H1 (cell line): ENCODE results near the gene ZDHHC11. TPM values are rescaled to one million over a fixed set of nuclear protein-coding genes. Genes with fewer than 3 reads are reported as not detected.

Experiments
- CTCF ChIA-PET: fragments of 300-600 bp; sonication (Branson Sonifier 250); formaldehyde crosslinking; loops from one replicate; lab custom pipeline; 2021; ENCODE audit not compliant: partially characterized antibody; lab: Charles Lee
- POLR2A ChIA-PET: fragments of 300-600 bp; sonication (Branson Sonifier 250); formaldehyde crosslinking; loops from one replicate; lab custom pipeline; 2021; ENCODE audit warnings: inconsistent platforms; ENCODE audit not compliant: partially characterized antibody; lab: Charles Lee
- DNase-seq, 2 experiments: peaks; one replicate each; pipeline versions ENCODE4 v3.0.0 to v3.0.0-alpha.2; 2010 to 2022; ENCODE audit warnings: low spot score in 2 of 2, low read depth in 1 of 2, mixed read lengths in 1 of 2
- FAIRE-seq: peaks from 2 replicates; lab custom pipeline; 2011; peaks lifted over from hg19 to GRCh38; lab: Jason Lieb, UNC
- H2AFZ ChIP-seq: 2 replicates; pipeline ENCODE4 v1.8.1; 2012; ENCODE audit warnings: low read length, inconsistent platforms
- H2AK5ac ChIP-seq: 2 replicates; pipeline ENCODE4 v1.6.1; 2013; ENCODE audit warnings: low read depth, low read length
- H2BK120ac ChIP-seq: replicated peaks from 2 replicates; pipeline ENCODE3; 2013; ENCODE audit warnings: low read depth, low read length, inconsistent platforms
- H2BK12ac ChIP-seq: 2 replicates; pipeline ENCODE4 v1.6.1; 2013; ENCODE audit warnings: low read depth, low read length
- H2BK15ac ChIP-seq: 2 replicates; pipeline ENCODE4 v1.6.1; 2013; ENCODE audit warnings: low read length
- H2BK20ac ChIP-seq: 2 replicates; pipeline ENCODE4 v1.6.1; 2013; ENCODE audit warnings: low read length
- H2BK5ac ChIP-seq: 2 replicates; pipeline ENCODE4 v1.6.1; 2013; ENCODE audit warnings: low read depth, low read length
- H3K14ac ChIP-seq: 2 replicates; pipeline ENCODE4 v1.6.1; 2013; ENCODE audit warnings: inconsistent platforms; ENCODE audit not compliant: insufficient read length
- H3K18ac ChIP-seq: 2 replicates; pipeline ENCODE4 v1.6.1; 2013; ENCODE audit warnings: low read length; ENCODE audit errors: extremely low read depth
- H3K23ac ChIP-seq: 2 replicates; pipeline ENCODE4 v1.6.1; 2013; ENCODE audit warnings: inconsistent platforms; ENCODE audit not compliant: insufficient read length
- H3K23me2 ChIP-seq: 2 replicates; pipeline ENCODE4 v1.6.1; 2013; ENCODE audit warnings: low read depth, low read length
- H3K27ac ChIP-seq: 2 replicates; pipeline ENCODE4 v1.6.1; 2011; ENCODE audit warnings: low read depth, low read length, inconsistent platforms
- H3K27me3 ChIP-seq, 4 experiments: replicated peaks in 1 of 4; 1 replicate in 1 of 4; 2 replicates in 3 of 4; pipeline versions ENCODE4 v1.6.1 to v1.8.1; 2011 to 2013; ENCODE audit warnings: low read length in 3 of 4, mild to moderate bottlenecking in 3 of 4, inconsistent platforms in 2 of 4, mixed read lengths in 2 of 4, moderate library complexity in 1 of 4; ENCODE audit not compliant: control insufficient read depth in 3 of 4, insufficient read depth in 3 of 4; ENCODE audit errors: extremely low read depth in 1 of 4
- H3K36me3 ChIP-seq, 4 experiments: 2 replicates each; pipeline versions ENCODE4 v1.6.1 to v1.8.1; 2011 to 2013; ENCODE audit warnings: mild to moderate bottlenecking in 4 of 4, low read length in 3 of 4, moderate library complexity in 2 of 4, control low read depth in 1 of 4, inconsistent platforms in 1 of 4; ENCODE audit not compliant: insufficient read depth in 4 of 4, control insufficient read depth in 2 of 4
- H3K4ac ChIP-seq: replicated peaks from 2 replicates; pipeline ENCODE3; 2013; ENCODE audit warnings: low read length, low read depth, mixed read lengths, inconsistent platforms; ENCODE audit not compliant: insufficient read length
- H3K4me1 ChIP-seq, 4 experiments: replicated peaks in 1 of 4; 1 replicate in 1 of 4; 2 replicates in 3 of 4; pipeline versions ENCODE4 v1.6.1 to v1.8.1; 2011 to 2013; ENCODE audit warnings: low read length in 3 of 4, inconsistent platforms in 2 of 4, mixed read lengths in 1 of 4; ENCODE audit not compliant: insufficient read depth in 4 of 4, control insufficient read depth in 3 of 4
- H3K4me2 ChIP-seq, 2 experiments: 2 replicates each; pipeline versions ENCODE4 v1.6.1 to v1.8.1; 2011 to 2013; ENCODE audit warnings: low read depth in 2 of 2, low read length in 2 of 2, control low read depth in 1 of 2, inconsistent platforms in 1 of 2, mild to moderate bottlenecking in 1 of 2; ENCODE audit not compliant: insufficient read depth in 1 of 2
- H3K4me3 ChIP-seq, 4 experiments: fragments of 200-600, 300-600 bp in 1 of 4; sonication (generic), shearing (Covaris generic), sonication (Bioruptor Twin) in 1 of 4; 2 replicates each; pipeline versions ENCODE4 v1.5.1 to v1.8.1; 2011 to 2016; ENCODE audit warnings: low read length in 4 of 4, low read depth in 3 of 4, control low read depth in 2 of 4, inconsistent platforms in 2 of 4, mild to moderate bottlenecking in 2 of 4, mixed read lengths in 1 of 4, moderate library complexity in 1 of 4; ENCODE audit not compliant: insufficient read depth in 2 of 4; ENCODE audit errors: extremely low read depth in 1 of 4
- H3K56ac ChIP-seq: replicated peaks from 2 replicates; pipeline ENCODE3; 2013; ENCODE audit warnings: low read depth, mild to moderate bottlenecking, mixed read lengths, low read length, inconsistent platforms; ENCODE audit not compliant: insufficient read length
- H3K79me1 ChIP-seq: 2 replicates; pipeline ENCODE4 v1.6.1; 2013; ENCODE audit warnings: low read depth, low read length, control low read depth
- H3K79me2 ChIP-seq, 2 experiments: 2 replicates each; pipeline versions ENCODE4 v1.6.1 to v1.8.1; 2012 to 2013; ENCODE audit warnings: low read length in 2 of 2, mild to moderate bottlenecking in 2 of 2, inconsistent platforms in 1 of 2; ENCODE audit not compliant: insufficient read depth in 2 of 2, control insufficient read depth in 1 of 2
- H3K9ac ChIP-seq, 4 experiments: replicated peaks in 1 of 4; 1 replicate in 1 of 4; 2 replicates in 3 of 4; pipeline versions ENCODE4 v1.6.1 to v1.8.1; 2011 to 2013; ENCODE audit warnings: low read depth in 3 of 4, low read length in 3 of 4, control low read depth in 2 of 4, mild to moderate bottlenecking in 2 of 4, moderate library complexity in 2 of 4, inconsistent platforms in 1 of 4; ENCODE audit errors: extremely low read depth in 1 of 4
- H3K9me3 ChIP-seq, 2 experiments: 2 replicates each; pipeline versions ENCODE4 v1.6.1 to v1.8.1; 2012 to 2013; ENCODE audit warnings: mild to moderate bottlenecking in 2 of 2, moderate library complexity in 2 of 2, control low read depth in 1 of 2, inconsistent platforms in 1 of 2, low read depth in 1 of 2, low read length in 1 of 2, mixed read lengths in 1 of 2; ENCODE audit not compliant: insufficient read depth in 2 of 2
- H4K20me1 ChIP-seq, 2 experiments: replicated peaks in 1 of 2; 2 replicates each; pipeline versions ENCODE3 to v1.8.1; 2011 to 2013; ENCODE audit warnings: inconsistent platforms in 2 of 2, low read length in 2 of 2, mild to moderate bottlenecking in 1 of 2; ENCODE audit not compliant: insufficient read depth in 2 of 2, control insufficient read depth in 1 of 2
- H4K5ac ChIP-seq: 2 replicates; pipeline ENCODE4 v1.6.1; 2013; ENCODE audit warnings: low read length, low read depth, mixed read lengths, inconsistent platforms; ENCODE audit not compliant: insufficient read length
- H4K8ac ChIP-seq: 2 replicates; pipeline ENCODE4 v1.8.0; 2013; ENCODE audit warnings: mild to moderate bottlenecking, moderate library complexity, low read length, inconsistent platforms; ENCODE audit not compliant: insufficient read depth; ENCODE audit errors: extremely low read depth
- H4K91ac ChIP-seq: replicated peaks from 2 replicates; pipeline ENCODE3; 2013; ENCODE audit warnings: low read length, mixed read lengths, inconsistent platforms; ENCODE audit not compliant: insufficient read length
- CHD2 ChIP-seq: IDR thresholded peaks from 2 replicates; pipeline ENCODE4 v1.6.1; 2012; ENCODE audit warnings: low read length, improper control_type of control experiment
- KDM4A ChIP-seq: IDR thresholded peaks from one replicate; pipeline ENCODE4 v1.7.1; 2012; ENCODE audit warnings: low read depth, mild to moderate bottlenecking, moderate library complexity, low read length, inconsistent platforms; ENCODE audit not compliant: severe bottlenecking
- RAD21 ChIP-seq, 2 experiments: IDR thresholded peaks in 1 of 2; conservative IDR thresholded peaks in 1 of 2; 2 replicates each; pipeline ENCODE4 v1.6.1; 2011; ENCODE audit warnings: low read depth in 2 of 2, low read length in 2 of 2, improper control_type of control experiment in 1 of 2, inconsistent platforms in 1 of 2, mild to moderate bottlenecking in 1 of 2, moderate library complexity in 1 of 2
- TEAD4 ChIP-seq: IDR thresholded peaks from 2 replicates; pipeline ENCODE4 v1.6.1; 2012; ENCODE audit warnings: low read depth, low read length, inconsistent platforms, mixed read lengths
- WGBS, 2 experiments: shearing (Covaris generic) in 1 of 2; methylation state at CpG; one replicate each; pipeline versions ENCODE4 v1.1.6 to v1.1.7; 2013 to 2015; ENCODE audit warnings: low lambda C conversion rate in 2 of 2, mixed read lengths in 2 of 2, inconsistent platforms in 1 of 2, low coverage in 1 of 2, missing lambda C conversion rate in 1 of 2; ENCODE audit not compliant: insufficient replicate concordance in 2 of 2, insufficient coverage in 1 of 2, insufficient read length in 1 of 2; ENCODE audit errors: extremely low coverage in 1 of 2, missing lambda C conversion rate in 1 of 2; 5-methylcytosine and 5-hydroxymethylcytosine counted together
- polyA plus RNA-seq, 7 experiments: library from polyadenylated mRNA; depleted of rRNA in 3 of 7; stranded (reverse) in 5 of 7; unstranded in 2 of 7; fragments of >200 nt in 5 of 7; fragments of 200-250 nt in 2 of 7; gene quantifications; 1 replicate in 5 of 7; 2 replicates in 1 of 7; 4 replicates in 1 of 7; pipeline versions ENCODE4 v1.2.1 to v1.2.3, GENCODE V29; 2011 to 2013; ENCODE audit warnings: missing spikeins in 2 of 7, mixed read lengths in 2 of 7
- total RNA-seq: library from RNA; stranded (reverse); fragmentation: NEBNext Ultra II Directional; extraction: Animal tissue kit (Norgen Biotek cat#: 25700); gene quantifications from 2 replicates; pipeline ENCODE4 v1.2.1, GENCODE V29; 2021
- TF ChIP-seq, protein P1 (sequence below): IDR thresholded peaks from 2 replicates; pipeline ENCODE4 v1.6.1; 2011; ENCODE audit warnings: low read length, improper control_type of control experiment
- TF ChIP-seq, protein P2 (sequence below), 3 experiments: IDR thresholded peaks; 1 replicate in 2 of 3; 2 replicates in 1 of 3; pipeline versions ENCODE4 v1.5.1 to v1.6.1; 2011; ENCODE audit warnings: low read length in 3 of 3, mild to moderate bottlenecking in 3 of 3, inconsistent platforms in 2 of 3, low read depth in 1 of 3, moderate library complexity in 1 of 3; ENCODE audit not compliant: insufficient read depth in 1 of 3; ENCODE audit errors: control extremely low read depth in 1 of 3

The ZDHHC11 gene
- total and polyA plus RNA-seq, 2 of the 8 experiments (the other 6 are each of a cell fraction or from before 2014, with no cell fraction given): 4.7 to 16.6 TPM

DNA sequence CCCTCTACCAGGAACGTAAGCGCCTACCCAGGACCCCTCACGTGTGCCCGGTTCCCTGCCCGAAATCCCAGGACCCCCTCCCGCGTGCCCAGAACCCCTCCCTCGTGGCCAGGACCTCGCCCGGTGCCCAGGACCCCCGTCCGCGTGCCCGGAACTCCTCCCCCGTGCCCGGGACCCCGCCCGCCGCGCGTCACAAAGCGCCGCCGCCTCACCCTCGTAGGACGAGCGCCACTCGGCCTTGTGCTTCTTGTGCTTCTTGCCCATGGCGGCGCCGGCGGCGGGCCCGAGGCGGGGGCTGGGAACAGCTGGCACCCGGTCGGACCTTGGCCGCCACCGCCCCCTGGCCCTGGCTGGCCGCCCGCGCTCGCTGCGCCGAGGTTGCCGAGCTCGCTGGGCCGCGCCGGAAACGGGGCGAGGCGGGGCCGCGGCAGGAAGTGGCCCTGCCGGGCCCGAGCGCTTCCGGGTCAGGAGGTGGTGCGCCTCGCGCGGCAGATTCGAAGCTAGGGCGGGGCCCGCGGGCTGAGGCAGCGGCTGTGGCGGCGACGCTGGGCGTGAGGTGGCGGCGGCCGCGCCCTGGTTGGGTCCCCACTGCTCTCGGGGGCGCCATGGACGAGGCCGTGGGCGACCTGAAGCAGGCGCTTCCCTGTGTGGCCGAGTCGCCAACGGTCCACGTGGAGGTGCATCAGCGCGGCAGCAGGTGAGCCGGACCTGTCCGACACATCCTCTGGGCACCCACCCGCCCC, 41.8 kb upstream of the ZDHHC11 start, which contains the start of the genes BRD9 and TRIP13:
TSS of gene BRD9 (minus strand) at position 408 of the 743 bp plus-strand sequence. CDS start at position 264, 144 bp downstream.
TSS of gene TRIP13 (plus strand) at position 491 of the 743 bp plus-strand sequence. CDS start at position 606, 115 bp downstream.
- Histone ChIP-seq H2BK120ac (no peak within 1 kb of the TSS), H2BK12ac (0 out of 2 replicates have a peak within 1 kb of the TSS, but pooled peaks have one; percentile 30), H3K27ac (peak within 1 kb of the TSS; percentile 92), H3K4ac (peak within 1 kb of the TSS; percentile 74), H2BK5ac (peak within 1 kb of the TSS; percentile 81; the same call in 1 of the 2 replicates), H2AK5ac (peak within 1 kb of the TSS; percentile 94; the same call in 1 of the 2 replicates), H3K4me1 (peaks cover 0 to 13% (median 7%) of the 10 kb centered on the region in 4 experiments; a peak in 6 of 7 replicates), H3K4me2 (peak within 1 kb of the TSS; percentile 94 to 100), H4K91ac (peak within 1 kb of the TSS; percentile 81), H3K79me2 (peaks cover 14 to 73% of the 10 kb centered on the region in 2 experiments), H3K18ac (peak within 1 kb of the TSS; percentile 48), H3K27me3 (no peaks in the 10 kb centered on the region), H3K4me3 (peak within 1 kb of the TSS; percentile 86 to 95 (median 90)), H3K23ac (no peak within 1 kb of the TSS), H4K8ac (peak within 1 kb of the TSS; percentile 96), H3K23me2 (peaks cover 11% of the 10 kb centered on the region), H3K14ac (no peak within 1 kb of the TSS), H3K56ac (peak within 1 kb of the TSS; percentile 43), H2AFZ (no peak within 1 kb of the TSS), H3K9me3 (no peaks in the 10 kb centered on the region), H3K79me1 (peaks cover 16% of the 10 kb centered on the region), H4K5ac (peak within 1 kb of the TSS; percentile 77), H2BK20ac (no peak within 1 kb of the TSS), H3K36me3 (peaks cover 20 to 58% (median 47%) of the 10 kb centered on the region in 4 experiments), H2BK15ac (no peak within 1 kb of the TSS), H3K9ac (peak within 1 kb of the TSS; percentile 84 to 88 (median 87)), H4K20me1 (peaks cover 8 to 9% of the 10 kb centered on the region in 2 experiments)
- ChIA-PET POLR2A (interaction anchor here (0.8 to 8.8 kb wide), 12 partner anchors 9 to 231 kb away, joined by 3 to 46 read pairs (median 4); no protein-coding TSS in a partner anchor), CTCF (interaction anchor here (1.0 to 6.9 kb wide), 4 partner anchors 9 to 223 kb away, joined by 3 to 38 read pairs (median 6); no protein-coding TSS in a partner anchor)
- 1% methylated on average over 28 of the region's 91 CpGs; no CpG with 5 or more reads in 1 of the 2 experiments for WGBS, 2 experiments
- FAIRE-seq (no peak), DNase-seq (peak in 1 of 2 experiments; percentile 88)
- peak; percentile 71 for TF ChIP-seq KDM4A
- TF ChIP-seq RAD21 (IDR thresholded peaks at IDR 0.05 in 1 of 2, conservative IDR thresholded peaks at IDR 0.05 in 1 of 2; ENCODE audit: low read depth in 2 of 2, low read length in 2 of 2): 0 out of 4 replicates have a peak, but pooled peaks of 1 of the 2 experiments have one; percentile 6
- TF ChIP-seq, protein P1, sequence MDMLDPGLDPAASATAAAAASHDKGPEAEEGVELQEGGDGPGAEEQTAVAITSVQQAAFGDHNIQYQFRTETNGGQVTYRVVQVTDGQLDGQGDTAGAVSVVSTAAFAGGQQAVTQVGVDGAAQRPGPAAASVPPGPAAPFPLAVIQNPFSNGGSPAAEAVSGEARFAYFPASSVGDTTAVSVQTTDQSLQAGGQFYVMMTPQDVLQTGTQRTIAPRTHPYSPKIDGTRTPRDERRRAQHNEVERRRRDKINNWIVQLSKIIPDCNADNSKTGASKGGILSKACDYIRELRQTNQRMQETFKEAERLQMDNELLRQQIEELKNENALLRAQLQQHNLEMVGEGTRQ: no peak
- TF ChIP-seq, protein P2, sequence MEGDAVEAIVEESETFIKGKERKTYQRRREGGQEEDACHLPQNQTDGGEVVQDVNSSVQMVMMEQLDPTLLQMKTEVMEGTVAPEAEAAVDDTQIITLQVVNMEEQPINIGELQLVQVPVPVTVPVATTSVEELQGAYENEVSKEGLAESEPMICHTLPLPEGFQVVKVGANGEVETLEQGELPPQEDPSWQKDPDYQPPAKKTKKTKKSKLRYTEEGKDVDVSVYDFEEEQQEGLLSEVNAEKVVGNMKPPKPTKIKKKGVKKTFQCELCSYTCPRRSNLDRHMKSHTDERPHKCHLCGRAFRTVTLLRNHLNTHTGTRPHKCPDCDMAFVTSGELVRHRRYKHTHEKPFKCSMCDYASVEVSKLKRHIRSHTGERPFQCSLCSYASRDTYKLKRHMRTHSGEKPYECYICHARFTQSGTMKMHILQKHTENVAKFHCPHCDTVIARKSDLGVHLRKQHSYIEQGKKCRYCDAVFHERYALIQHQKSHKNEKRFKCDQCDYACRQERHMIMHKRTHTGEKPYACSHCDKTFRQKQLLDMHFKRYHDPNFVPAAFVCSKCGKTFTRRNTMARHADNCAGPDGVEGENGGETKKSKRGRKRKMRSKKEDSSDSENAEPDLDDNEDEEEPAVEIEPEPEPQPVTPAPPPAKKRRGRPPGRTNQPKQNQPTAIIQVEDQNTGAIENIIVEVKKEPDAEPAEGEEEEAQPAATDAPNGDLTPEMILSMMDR (IDR thresholded peaks at IDR 0.05; ENCODE audit: control extremely low read depth in 1 of 3, insufficient read depth in 1 of 3, low read depth in 1 of 3, low read length in 3 of 3): no peak
- no peak for TF ChIP-seq TEAD4
- TF ChIP-seq CHD2: no peak; the same call in 1 of the 2 replicates
